GM12874 (cell line): Measurements from ENCODE around the gene CHAT.

Experiments
- TF ChIP-seq, protein P1 (sequence below): IDR thresholded peaks from 2 replicates; pipeline ENCODE4 v1.5.1; 2011; ENCODE audit warnings: low read depth, mild to moderate bottlenecking, control low read depth, low read length, moderate library complexity; ENCODE audit not compliant: insufficient read depth

Gene CHAT

DNA sequence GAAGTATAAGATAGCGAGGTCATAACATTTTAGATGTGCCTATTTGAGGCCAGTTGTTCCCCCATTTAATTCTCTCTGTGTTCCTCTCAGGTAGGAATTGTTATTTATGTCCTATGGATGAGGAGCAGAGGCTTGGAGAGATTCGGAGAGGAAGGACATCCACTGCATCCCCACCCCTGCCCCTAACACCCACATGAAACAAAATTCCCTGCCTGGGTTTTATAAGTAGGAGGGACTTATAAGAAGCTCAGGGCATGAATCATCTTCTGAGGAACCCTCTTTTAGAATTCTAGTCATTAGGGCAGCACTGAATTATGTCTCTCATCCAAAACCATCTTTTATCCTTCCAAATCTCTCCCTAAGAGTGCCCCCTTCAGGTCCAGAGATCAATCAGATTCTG lies 5.0 kb downstream of the CHAT start:
- TF ChIP-seq, protein P1, sequence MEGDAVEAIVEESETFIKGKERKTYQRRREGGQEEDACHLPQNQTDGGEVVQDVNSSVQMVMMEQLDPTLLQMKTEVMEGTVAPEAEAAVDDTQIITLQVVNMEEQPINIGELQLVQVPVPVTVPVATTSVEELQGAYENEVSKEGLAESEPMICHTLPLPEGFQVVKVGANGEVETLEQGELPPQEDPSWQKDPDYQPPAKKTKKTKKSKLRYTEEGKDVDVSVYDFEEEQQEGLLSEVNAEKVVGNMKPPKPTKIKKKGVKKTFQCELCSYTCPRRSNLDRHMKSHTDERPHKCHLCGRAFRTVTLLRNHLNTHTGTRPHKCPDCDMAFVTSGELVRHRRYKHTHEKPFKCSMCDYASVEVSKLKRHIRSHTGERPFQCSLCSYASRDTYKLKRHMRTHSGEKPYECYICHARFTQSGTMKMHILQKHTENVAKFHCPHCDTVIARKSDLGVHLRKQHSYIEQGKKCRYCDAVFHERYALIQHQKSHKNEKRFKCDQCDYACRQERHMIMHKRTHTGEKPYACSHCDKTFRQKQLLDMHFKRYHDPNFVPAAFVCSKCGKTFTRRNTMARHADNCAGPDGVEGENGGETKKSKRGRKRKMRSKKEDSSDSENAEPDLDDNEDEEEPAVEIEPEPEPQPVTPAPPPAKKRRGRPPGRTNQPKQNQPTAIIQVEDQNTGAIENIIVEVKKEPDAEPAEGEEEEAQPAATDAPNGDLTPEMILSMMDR, result no peak

DNA sequence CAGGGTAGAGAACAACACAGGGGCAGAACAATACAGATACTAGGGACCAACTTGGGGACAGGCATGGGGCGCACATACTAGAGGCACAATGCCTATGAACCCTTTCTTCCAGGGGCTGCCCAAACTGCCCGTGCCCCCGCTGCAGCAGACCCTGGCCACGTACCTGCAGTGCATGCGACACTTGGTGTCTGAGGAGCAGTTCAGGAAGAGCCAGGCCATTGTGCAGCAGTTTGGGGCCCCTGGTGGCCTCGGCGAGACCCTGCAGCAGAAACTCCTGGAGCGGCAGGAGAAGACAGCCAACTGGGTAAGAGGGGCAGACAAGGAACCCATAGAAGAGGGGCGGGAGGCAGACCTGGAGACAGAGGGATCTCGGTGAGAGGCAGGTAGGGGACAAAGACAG lies 5.8 kb downstream of the CHAT start:
- TF ChIP-seq, protein P1, result no peak

DNA sequence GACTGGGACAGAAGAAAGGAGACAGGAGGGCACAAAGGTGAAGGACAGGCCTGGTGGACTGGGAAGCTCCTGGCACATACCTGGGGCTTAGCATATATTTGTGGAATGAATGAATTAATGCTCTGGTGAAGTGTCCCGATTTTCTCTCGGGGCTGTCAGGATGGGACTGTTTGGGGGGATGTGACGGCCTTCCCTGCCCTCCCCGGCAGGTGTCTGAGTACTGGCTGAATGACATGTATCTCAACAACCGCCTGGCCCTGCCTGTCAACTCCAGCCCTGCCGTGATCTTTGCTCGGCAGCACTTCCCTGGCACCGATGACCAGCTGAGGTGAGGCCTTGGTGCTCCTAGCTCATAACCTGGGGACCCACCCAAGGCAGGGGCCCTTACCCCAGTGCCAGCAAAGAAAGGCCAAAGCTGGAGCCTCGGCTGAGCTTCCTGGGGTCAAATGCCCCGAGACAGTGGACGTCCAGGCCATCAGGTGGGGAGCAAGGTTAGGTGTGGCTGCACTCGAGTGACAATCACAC lies 6.5 kb downstream of the CHAT start:
- TF ChIP-seq, protein P1, result no peak

DNA sequence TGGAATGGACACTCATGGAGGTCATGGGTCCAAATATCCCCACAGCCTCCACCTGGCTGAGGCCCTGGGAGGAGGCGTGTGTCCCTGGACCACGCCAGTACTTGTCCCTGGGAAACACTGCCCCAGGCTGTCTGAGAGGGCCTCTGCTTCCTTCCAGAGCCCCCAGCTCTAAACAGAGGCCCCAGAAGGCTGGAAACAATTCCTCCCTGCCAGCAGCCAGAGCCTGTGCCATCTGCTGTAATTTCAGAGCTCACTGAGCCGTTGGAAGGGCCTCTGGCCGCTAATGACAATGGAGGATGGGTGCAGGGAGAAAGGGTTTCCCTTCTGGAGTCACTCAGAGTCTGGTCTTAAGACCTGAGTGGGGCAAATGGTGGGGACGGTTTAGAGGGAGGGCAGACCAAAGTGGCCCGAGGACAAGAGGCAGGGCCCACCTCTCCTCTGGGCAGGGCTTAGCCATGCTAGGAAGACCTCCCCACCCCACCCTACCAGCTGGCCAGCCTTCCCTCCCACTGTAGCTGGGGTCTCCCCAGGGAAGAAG lies 7.1 kb downstream of the CHAT start:
- TF ChIP-seq, protein P1, result no peak

DNA sequence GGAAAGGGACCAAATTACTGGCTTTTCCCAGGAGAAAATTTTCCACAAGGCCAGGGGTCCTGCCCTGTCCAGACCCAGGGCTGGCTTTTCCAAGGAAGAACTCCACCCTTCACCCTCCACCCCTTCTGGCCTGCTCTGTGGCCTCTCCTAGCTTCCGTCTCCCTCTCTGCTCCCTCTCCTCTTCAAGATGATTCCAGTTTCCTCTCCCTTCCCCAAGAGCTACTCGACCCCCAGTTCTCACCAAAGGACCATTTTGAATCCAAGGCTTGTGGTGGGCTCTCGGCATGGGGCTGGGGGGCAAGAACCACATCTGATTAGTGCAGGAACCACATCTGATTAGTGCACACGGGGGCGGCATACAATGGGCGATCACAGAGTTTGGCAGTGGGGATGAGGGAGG lies 7.7 kb downstream of the CHAT start:
- TF ChIP-seq, protein P1, result no peak

DNA sequence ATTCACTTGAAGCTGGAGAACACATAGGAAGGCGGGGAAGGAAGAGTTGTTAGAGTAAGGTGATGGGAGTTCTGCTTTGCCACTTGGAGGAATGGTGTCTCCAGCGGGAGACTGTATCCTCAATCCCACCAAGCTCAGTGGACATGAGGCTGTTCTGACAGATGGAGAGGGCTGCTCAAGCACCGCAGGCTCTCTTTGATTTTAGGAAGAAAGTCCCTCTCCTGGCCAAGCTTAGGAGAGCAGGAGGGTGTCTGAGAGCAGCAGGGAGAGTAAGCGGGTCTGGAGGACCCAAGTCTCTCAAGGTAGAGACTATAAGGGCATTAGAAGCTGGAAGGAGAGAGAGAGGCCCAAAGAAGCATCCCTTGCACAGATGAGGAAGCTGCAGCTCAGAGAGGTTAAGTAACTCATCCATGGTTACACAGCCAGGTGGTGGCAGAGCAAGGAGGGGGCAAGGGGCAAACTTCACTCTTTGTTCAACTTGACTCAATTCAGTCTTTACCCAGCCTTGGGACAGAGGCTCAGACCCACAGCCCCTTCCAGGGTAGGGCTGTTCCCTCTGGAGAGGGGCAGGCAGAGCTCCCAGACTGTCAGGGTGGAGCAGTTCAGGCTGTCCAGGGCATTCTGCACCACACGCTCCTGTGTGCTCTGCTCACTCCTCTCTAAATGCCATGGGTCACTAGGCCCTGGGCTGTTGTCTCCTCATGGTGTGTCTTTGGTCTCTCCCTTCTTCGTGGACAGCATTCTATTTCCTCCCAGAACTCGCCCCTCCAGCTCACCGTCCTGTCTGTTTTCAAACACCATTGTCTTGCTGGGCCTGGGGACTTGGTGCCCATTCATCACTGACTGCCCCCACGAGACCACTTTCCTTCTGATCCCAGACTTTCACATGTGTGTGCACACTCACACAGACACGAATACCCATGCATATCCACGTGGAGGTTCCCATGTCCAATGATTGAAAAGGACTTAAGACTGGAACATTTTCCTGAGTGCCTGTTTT lies 8.9 kb downstream of the CHAT start:
- TF ChIP-seq, protein P1, result no peak

DNA sequence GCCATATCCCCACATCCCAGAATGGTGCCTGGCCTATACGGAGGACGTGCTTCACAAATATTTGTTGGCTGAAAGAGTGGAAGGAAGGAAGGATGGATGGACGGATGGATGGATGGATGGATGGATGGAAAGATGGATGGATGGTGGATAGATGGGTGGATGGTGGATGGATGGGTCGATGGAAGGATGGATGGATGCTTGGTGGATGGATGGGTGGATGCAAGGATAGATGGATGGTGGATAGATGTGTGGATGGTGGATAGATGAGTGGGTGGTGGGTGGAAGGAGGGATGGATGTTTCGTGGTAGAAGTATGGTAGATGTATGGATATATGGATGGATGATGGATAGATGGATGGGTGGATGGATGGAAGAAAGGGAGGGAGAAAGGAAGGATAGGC lies 10.8 kb downstream of the CHAT start:
- TF ChIP-seq, protein P1, result no peak
